ENCODE measurements around the gene PSMB5. TPM values are rescaled to one million over a fixed set of nuclear protein-coding genes. Genes with fewer than 3 reads are reported as not detected.

PSMB5 gene
- total and polyA plus RNA-seq, 4 donors, result 132 to 211 (median 179) TPM

DNA sequence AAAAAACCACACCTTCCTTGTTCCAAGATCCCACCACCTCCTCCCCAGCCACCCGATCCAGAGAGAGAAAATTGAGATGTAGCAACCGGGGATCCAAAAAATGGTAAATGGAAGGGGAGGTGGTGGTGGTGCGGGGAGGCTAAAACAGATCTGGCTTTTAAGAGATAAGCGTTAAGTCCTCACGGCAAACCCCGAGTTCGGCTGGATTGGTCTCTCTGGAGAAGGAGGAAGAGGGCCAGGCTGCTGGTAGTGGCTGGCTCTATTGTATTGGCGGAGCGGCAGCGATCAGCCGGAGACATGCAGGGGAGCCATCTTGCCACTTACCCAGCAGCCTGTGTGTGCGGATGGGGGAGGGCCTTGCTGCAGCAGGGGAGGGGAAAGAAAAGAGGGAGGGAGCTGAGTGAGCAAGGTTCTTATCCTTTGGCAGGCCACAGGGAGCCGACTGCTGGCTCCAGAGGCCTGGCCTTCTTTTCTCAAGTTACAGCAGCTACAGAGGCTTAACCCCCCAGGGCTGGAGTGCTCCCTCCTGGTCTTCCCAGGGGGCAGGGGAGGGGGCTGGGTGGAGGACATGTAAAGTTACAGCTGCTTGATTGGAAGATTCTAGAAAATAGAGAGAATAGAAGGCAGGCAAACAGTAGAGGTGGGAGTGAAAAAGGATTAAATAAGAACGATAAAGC, 36.7 kb upstream of the PSMB5 start:
- peaks cover 27% of the 10 kb centered on the region for H3K4me1 ChIP-seq (ENCODE audit: control insufficient read depth, insufficient read depth, low read length)
- H3K27ac ChIP-seq (ENCODE audit: low read depth, low read length), result peak overlapping the region; percentile 89
- DNase-seq (ENCODE audit: low read depth in 4 of 6, low spot score in 6 of 6), result peak; percentile 67 to 97 (median 77)
- H3K36me3 ChIP-seq (ENCODE audit: control insufficient read depth, insufficient read depth, low read length), result peaks cover 47% of the 10 kb centered on the region
- peak overlapping the region; percentile 92 for H3K4me3 ChIP-seq (ENCODE audit: low read depth, low read length)
- no peaks in the 10 kb centered on the region for H3K27me3 ChIP-seq (ENCODE audit: control insufficient read depth, insufficient read depth, low read length)
- WGBS (ENCODE audit: insufficient coverage), result 0% methylated on average over 11 of the region's 14 CpGs
- H3K9me3 ChIP-seq (ENCODE audit: control insufficient read depth, insufficient read depth, low read length), result no peaks in the 10 kb centered on the region

DNA sequence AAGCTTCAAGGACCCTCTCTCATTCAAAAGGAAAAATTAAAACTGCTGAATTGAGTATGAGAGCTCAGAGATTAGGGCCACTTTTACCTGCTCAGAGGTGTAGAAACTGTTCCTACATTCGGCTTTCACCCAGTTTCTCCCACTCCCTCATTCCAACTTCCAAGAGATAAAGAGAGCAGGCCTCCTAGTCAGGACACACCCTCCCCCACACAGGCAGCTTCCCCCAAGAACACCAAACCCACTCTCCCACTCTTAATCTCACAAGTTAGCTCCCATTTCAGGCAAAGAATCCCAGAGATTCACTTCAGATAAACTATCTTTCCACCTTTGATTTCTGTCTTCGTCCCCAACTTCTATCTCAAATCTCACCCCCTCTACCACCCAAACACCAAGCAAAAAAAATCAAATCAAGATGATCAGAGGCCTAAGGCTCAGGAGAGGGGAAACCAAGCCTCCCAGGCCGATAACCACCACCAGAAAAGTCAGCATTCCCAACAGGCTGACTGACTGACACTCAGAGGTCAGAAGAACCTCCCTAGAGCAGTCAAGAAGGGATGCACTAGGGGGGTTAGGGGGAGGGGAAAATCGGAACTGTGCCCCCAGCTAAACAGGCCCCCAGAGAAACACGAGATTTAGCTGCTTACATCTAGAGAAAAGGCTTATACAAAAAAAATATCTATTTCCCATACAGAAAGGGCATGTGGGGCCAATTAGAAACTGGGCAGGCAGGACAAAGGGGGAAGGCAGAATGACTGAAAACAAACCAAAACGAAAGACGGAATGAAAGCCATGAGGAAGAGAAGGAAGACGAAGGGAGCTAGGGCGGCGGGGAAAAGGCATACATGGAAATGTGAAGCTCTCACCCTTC, 35.8 kb upstream of the PSMB5 start:
- Histone ChIP-seq H3K27ac (ENCODE audit: low read depth, low read length) (peak overlapping the region; percentile 89), H3K9me3 (ENCODE audit: control insufficient read depth, insufficient read depth, low read length) (no peaks in the 10 kb centered on the region), H3K27me3 (ENCODE audit: control insufficient read depth, insufficient read depth, low read length) (no peaks in the 10 kb centered on the region), H3K4me1 (ENCODE audit: control insufficient read depth, insufficient read depth, low read length) (peaks cover 27% of the 10 kb centered on the region), H3K36me3 (ENCODE audit: control insufficient read depth, insufficient read depth, low read length) (peaks cover 49% of the 10 kb centered on the region), H3K4me3 (ENCODE audit: low read depth, low read length) (peak overlapping the region; percentile 92)
- 24% methylated on average over 3 of the region's 10 CpGs for WGBS (ENCODE audit: insufficient coverage)
- peak in 2 of 6 donors; percentile 16 to 21 for DNase-seq (ENCODE audit: low read depth in 4 of 6, low spot score in 6 of 6)

GRCh38 chr14:23069413-23069806, 34.7 kb upstream of the PSMB5 start:
- no peak overlapping the region for H3K4me3 ChIP-seq (ENCODE audit: low read depth, low read length)
- H3K27me3 ChIP-seq (ENCODE audit: control insufficient read depth, insufficient read depth, low read length), result no peaks in the 10 kb centered on the region
- H3K4me1 ChIP-seq (ENCODE audit: control insufficient read depth, insufficient read depth, low read length), result peaks cover 27% of the 10 kb centered on the region
- H3K36me3 ChIP-seq (ENCODE audit: control insufficient read depth, insufficient read depth, low read length), result peaks cover 56% of the 10 kb centered on the region
- no peak for DNase-seq (ENCODE audit: low read depth in 4 of 6, low spot score in 6 of 6)
- H3K27ac ChIP-seq (ENCODE audit: low read depth, low read length), result peak overlapping the region; percentile 38
- H3K9me3 ChIP-seq (ENCODE audit: control insufficient read depth, insufficient read depth, low read length), result no peaks in the 10 kb centered on the region
- WGBS (ENCODE audit: insufficient coverage), result no CpG with 5 or more reads among the region's 4 CpGs

DNA sequence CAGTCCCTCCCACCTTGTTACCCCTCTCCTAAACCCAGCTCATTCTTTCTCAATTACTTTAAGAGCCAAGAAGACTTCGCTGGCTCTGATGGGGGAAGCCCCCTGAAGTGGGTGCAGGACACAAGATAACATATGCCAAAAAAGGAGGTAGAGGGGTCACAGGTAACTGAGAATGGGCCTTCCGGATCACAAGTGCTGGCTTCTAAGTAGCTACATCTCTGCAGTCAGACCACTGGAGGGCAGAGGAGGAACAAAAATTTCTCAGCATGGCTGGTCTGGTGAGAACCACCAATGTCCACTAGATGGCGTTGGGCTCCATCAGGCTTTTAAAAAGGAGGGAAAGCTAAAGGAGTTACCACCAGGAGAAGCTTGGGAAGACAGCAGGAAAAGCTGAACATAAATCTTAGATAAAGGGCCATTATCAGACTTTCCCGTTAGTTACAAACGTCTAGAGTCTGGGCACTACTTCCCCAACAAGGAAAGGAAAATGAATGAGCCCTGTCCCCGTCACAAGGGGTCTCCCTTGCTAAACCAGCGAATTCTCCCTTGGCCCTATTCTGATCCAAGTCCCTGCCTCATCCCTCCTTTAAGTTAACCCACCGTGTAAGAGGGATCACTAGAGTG, 34.2 kb upstream of the PSMB5 start:
- Histone ChIP-seq H3K36me3 (ENCODE audit: control insufficient read depth, insufficient read depth, low read length) (peaks cover 57% of the 10 kb centered on the region), H3K4me3 (ENCODE audit: low read depth, low read length) (no peak overlapping the region)

DNA sequence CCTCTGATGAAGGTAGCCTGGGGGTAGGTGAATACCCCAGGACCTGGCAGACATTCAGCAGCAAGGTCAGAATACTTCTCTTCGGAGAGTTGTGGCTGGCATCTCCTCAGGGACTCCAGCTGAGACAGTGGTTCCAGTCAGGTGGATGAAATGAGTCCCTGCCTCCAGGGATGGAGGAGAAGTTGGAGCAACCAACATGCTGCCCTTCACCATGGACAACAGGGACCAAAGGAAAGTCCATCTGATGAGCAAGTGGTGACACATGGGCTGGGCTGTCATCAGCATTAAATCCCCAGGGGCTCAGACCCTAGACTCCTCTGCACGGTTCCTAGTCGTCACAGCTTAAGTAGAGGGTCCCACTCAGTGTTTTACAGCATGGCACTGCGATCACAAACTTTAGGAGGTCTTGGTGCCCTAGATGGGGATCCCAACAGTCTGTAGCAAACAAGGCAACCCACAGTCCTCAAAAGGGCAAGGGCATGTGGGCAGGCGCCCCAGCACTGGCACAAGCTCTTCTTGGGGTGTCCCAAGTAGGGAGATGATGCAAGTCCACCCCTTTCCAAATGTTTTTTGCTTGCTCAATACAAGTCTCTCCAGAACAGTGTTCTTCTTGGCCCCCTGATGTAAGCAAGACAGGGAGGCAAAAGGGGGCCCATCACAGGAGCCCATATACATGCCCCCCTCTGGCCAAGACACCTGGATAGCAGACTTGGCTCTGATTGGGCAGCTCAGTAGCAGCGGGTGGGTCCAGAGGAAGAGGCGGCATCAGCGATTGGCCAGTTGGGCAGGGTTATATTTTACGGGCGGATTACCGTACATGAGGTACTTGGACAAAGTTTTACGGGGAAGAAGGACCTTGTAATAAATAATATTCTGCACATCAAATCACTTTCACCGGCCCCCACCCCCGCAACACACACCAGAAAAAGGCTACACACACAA, 33.4 kb upstream of the PSMB5 start:
- DNase-seq (ENCODE audit: low read depth in 4 of 6, low spot score in 6 of 6), result no peak
- Histone ChIP-seq H3K27me3 (ENCODE audit: control insufficient read depth, insufficient read depth, low read length) (no peaks in the 10 kb centered on the region), H3K4me3 (ENCODE audit: low read depth, low read length) (no peak overlapping the region), H3K4me1 (ENCODE audit: control insufficient read depth, insufficient read depth, low read length) (peaks cover 27% of the 10 kb centered on the region), H3K27ac (ENCODE audit: low read depth, low read length) (no peak overlapping the region), H3K36me3 (ENCODE audit: control insufficient read depth, insufficient read depth, low read length) (peaks cover 58% of the 10 kb centered on the region), H3K9me3 (ENCODE audit: control insufficient read depth, insufficient read depth, low read length) (no peaks in the 10 kb centered on the region)
- WGBS (ENCODE audit: insufficient coverage), result 93% methylated on average over 6 of the region's 14 CpGs

More for the DNA sequence above, 34.2 kb upstream of the PSMB5 start:
- 23% methylated on average over 6 of the region's 8 CpGs for WGBS (ENCODE audit: insufficient coverage)
- peaks cover 27% of the 10 kb centered on the region for H3K4me1 ChIP-seq (ENCODE audit: control insufficient read depth, insufficient read depth, low read length)
- peak; percentile 69 to 97 (median 82) for DNase-seq (ENCODE audit: low read depth in 4 of 6, low spot score in 6 of 6)
- H3K27me3 ChIP-seq (ENCODE audit: control insufficient read depth, insufficient read depth, low read length), result no peaks in the 10 kb centered on the region
- peak overlapping the region; percentile 38 for H3K27ac ChIP-seq (ENCODE audit: low read depth, low read length)
- no peaks in the 10 kb centered on the region for H3K9me3 ChIP-seq (ENCODE audit: control insufficient read depth, insufficient read depth, low read length)

DNA sequence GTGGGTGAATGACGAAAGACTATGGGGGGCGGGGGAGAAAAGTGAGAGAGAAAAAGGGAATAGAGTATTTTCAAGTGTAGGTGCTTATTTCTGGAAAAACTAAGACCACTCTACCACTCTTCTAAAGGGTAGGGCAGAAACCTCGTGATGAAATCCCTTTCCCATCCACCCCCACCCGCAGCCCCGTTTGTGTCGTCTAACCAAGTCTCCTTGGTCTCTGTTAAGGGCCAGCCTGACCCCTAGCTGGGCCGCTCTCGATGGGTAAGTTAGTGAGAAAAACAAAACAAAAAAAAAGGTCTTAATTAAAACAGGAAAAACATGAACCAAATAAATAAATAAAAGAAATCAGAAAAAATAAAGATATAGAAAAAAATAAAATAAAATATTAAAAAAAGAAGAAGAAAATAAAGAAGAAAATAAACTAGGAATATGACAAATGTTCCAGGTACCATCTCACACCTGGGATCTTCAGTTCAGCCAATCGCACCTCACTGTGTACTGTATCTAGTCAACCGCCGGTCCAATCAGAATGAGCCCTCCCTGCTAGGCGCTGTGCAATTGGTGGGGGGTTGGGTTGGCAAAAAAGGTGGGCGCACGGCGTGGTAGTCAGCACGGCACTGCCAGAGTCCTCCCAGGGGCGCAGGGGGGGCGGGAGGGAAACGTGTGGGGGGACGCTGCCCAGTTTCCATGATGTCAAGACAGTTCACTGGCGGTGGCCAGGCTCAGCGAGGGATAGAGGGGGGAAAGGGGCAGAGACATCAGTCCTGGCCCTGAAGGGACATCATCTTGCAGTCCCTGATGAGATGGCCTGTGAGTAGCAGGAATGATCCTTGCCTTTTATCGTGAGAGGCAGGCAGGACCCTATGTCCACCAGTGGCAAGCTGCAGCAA, 32.4 kb upstream of the PSMB5 start:
- peaks cover 64% of the 10 kb centered on the region for H3K36me3 ChIP-seq (ENCODE audit: control insufficient read depth, insufficient read depth, low read length)
- no peak for DNase-seq (ENCODE audit: low read depth in 4 of 6, low spot score in 6 of 6)
- H3K4me3 ChIP-seq (ENCODE audit: low read depth, low read length), result no peak overlapping the region
- no peaks in the 10 kb centered on the region for H3K27me3 ChIP-seq (ENCODE audit: control insufficient read depth, insufficient read depth, low read length)
- H3K9me3 ChIP-seq (ENCODE audit: control insufficient read depth, insufficient read depth, low read length), result no peaks in the 10 kb centered on the region
- H3K27ac ChIP-seq (ENCODE audit: low read depth, low read length), result no peak overlapping the region
- H3K4me1 ChIP-seq (ENCODE audit: control insufficient read depth, insufficient read depth, low read length), result peaks cover 25% of the 10 kb centered on the region
- 90% methylated on average over 5 of the region's 23 CpGs for WGBS (ENCODE audit: insufficient coverage)

- Histone ChIP-seq H3K9me3 (ENCODE audit: control insufficient read depth, insufficient read depth, low read length) (no peaks in the 10 kb centered on the region), H3K27ac (ENCODE audit: low read depth, low read length) (no peak overlapping the region), H3K27me3 (ENCODE audit: control insufficient read depth, insufficient read depth, low read length) (no peaks in the 10 kb centered on the region), H3K4me3 (ENCODE audit: low read depth, low read length) (no peak overlapping the region), H3K36me3 (ENCODE audit: control insufficient read depth, insufficient read depth, low read length) (peaks cover 71% of the 10 kb centered on the region), H3K4me1 (ENCODE audit: control insufficient read depth, insufficient read depth, low read length) (peaks cover 19% of the 10 kb centered on the region)
- WGBS (ENCODE audit: insufficient coverage), result 82% methylated on average over 2 of the region's 3 CpGs
- no peak for DNase-seq (ENCODE audit: low read depth in 4 of 6, low spot score in 6 of 6)
These were observed 31.7 kb upstream of the PSMB5 start for GRCh38 chr14:23066368-23066767.

DNA sequence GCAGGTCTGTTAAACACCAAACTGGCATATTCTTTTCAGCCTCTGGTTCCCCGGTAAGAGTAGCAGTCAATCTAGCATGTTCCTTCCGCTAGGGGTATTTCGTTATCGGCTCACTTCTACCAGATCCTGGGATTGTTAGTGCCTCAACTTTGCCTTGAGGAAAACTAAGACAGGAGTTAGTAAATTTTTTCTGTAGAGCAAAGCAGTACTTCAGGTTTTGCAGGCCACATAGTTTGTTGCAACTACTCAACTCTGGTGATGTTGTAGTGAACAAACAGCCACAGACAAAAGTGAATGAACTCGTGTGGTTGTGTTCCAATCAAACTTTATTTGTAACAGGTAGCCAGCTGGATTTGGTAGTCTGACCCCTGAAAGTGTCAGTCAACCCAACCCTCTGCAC, 28.9 kb upstream of the PSMB5 start:
- no peak for DNase-seq (ENCODE audit: low read depth in 4 of 6, low spot score in 6 of 6)
- WGBS (ENCODE audit: insufficient coverage), result 98% methylated on average over 5 of the region's 5 CpGs
- no peak overlapping the region for H3K27ac ChIP-seq (ENCODE audit: low read depth, low read length)

More for the DNA sequence above, 28.9 kb upstream of the PSMB5 start:
- H3K4me3 ChIP-seq (ENCODE audit: low read depth, low read length), result no peak overlapping the region
- peaks cover 16% of the 10 kb centered on the region for H3K4me1 ChIP-seq (ENCODE audit: control insufficient read depth, insufficient read depth, low read length)
- H3K27me3 ChIP-seq (ENCODE audit: control insufficient read depth, insufficient read depth, low read length), result no peaks in the 10 kb centered on the region
- peaks cover 97% of the 10 kb centered on the region for H3K36me3 ChIP-seq (ENCODE audit: control insufficient read depth, insufficient read depth, low read length)
- no peaks in the 10 kb centered on the region for H3K9me3 ChIP-seq (ENCODE audit: control insufficient read depth, insufficient read depth, low read length)

Data from spinal cord (tissue), 10 donors.